Psoas muscle (tissue), 8 donors: ENCODE measurements around the gene CAPN15. TPM values are rescaled to one million over a fixed set of nuclear protein-coding genes. Genes with fewer than 3 reads are reported as not detected.

ENCODE experiments used
- ATAC-seq, 4 donors: fragments of 200-7000 bp; cut with Tn5 transposase; one replicate each; pipeline ENCODE4 v1.9.1; 2020; ENCODE audit warnings: moderate library complexity in 3 of 4, mild to moderate bottlenecking in 2 of 4
- DNase-seq, 2 donors: peaks; one replicate each; pipeline ENCODE4 v3.0.0-alpha.2; 2020
- H3K27ac ChIP-seq: fragments of 200-600 bp; one replicate; pipeline ENCODE4 v1.8.0; 2022
- H3K27me3 ChIP-seq, 3 donors: fragments of 200-600 bp in 1 of 3; one replicate each; pipeline versions ENCODE4 v1.6.1 to v1.8.0; 2013 to 2022; ENCODE audit warnings: low read length in 2 of 3, mild to moderate bottlenecking in 2 of 3, moderate library complexity in 1 of 3; ENCODE audit not compliant: insufficient read depth in 3 of 3
- H3K36me3 ChIP-seq, 2 donors: fragments of 200-600 bp in 1 of 2; one replicate each; pipeline versions ENCODE4 v1.6.1 to v1.8.0; 2013 to 2022; ENCODE audit warnings: low read depth in 1 of 2, mild to moderate bottlenecking in 1 of 2, moderate library complexity in 1 of 2; ENCODE audit not compliant: insufficient read depth in 1 of 2
- H3K4me1 ChIP-seq: fragments of 200-600 bp; one replicate; pipeline ENCODE4 v1.8.0; 2022
- H3K4me3 ChIP-seq: fragments of 200-600 bp; one replicate; pipeline ENCODE4 v1.8.0; 2022; ENCODE audit warnings: mild to moderate bottlenecking
- H3K9me3 ChIP-seq: fragments of 200-600 bp; one replicate; pipeline ENCODE4 v1.8.0; 2022
- CTCF ChIP-seq: fragments of 200-600 bp; IDR thresholded peaks from one replicate; pipeline ENCODE4 v1.8.0; 2022; ENCODE audit warnings: antibody characterized with exemption
- WGBS, 3 donors: extraction: QIAGEN DNeasy Blood & Tissue Kit; methylation state at CpG; one replicate each; pipeline versions ENCODE4 v1.1.6 to v1.1.7; 2013; 5-methylcytosine and 5-hydroxymethylcytosine counted together
- intact Hi-C, 2 donors: fragments of 100-400 bp; cut with DNase I; formaldehyde crosslinking; loops; one replicate each; pipeline versions ENCODE4 v1.11.0 to v1.14.2; 2022
- polyA plus RNA-seq, 3 donors: library from polyadenylated mRNA; stranded (reverse); fragments of 200-250 nt; gene quantifications; one replicate each; pipeline ENCODE4 v1.2.3, GENCODE V29; 2013
- total RNA-seq, 4 donors: library from RNA; stranded (reverse); fragmentation: NEBNext Ultra II Directional in 2 of 4; extraction: Animal tissue kit (Norgen Biotek cat#: 25700) in 2 of 4; gene quantifications; one replicate each; pipeline versions ENCODE4 v1.2.1 to v1.2.4, GENCODE V29; 2021 to 2023
- donor health status: healthy with polysubstance abuse.
- donor health status: DM: no; HTN: no; CAD: no; lungs with moderate emphysema.
- donor health status: Bipolar disorder and iron deficiency.
- donor health status: healthy.
- donor health status: DM: yes; HTN: yes; CAD: no.
- donor health status: DM: no; HTN: no; CAD: no.
- donor health status: DM: no; HTN: no; CAD: no.
- donor health status: DM: yes; HTN: yes; CAD: no.

The CAPN15 gene
- total and polyA plus RNA-seq, 7 donors: 14.9 to 32.1 (median 25.5) TPM

GRCh38 chr16:521381-522210 lies 5.9 kb upstream of the CAPN15 start:
- Histone ChIP-seq H3K9me3 (no peaks in the 10 kb centered on the region), H3K4me3 (no peak overlapping the region), H3K27ac (no peak overlapping the region), H3K4me1 (peaks cover 18% of the 10 kb centered on the region), H3K27me3 (no peaks in the 10 kb centered on the region), H3K36me3 (peaks cover 0 to 45% of the 10 kb centered on the region in 2 donors)
- ATAC-seq (no peak), DNase-seq (no peak)
- TF ChIP-seq CTCF: no peak
- intact Hi-C loops: no loop called here
- WGBS, 3 donors: 75 to 82% (median 80%) methylated on average over 32 to 34 of the region's 34 CpGs

GRCh38 chr16:522320-523096 lies 5.0 kb upstream of the CAPN15 start:
- no peak for TF ChIP-seq CTCF
- ATAC-seq: no peak
- no peak for DNase-seq
- intact Hi-C loops: no loop called here
- Histone ChIP-seq H3K9me3 (no peaks in the 10 kb centered on the region), H3K27me3 (no peaks in the 10 kb centered on the region), H3K36me3 (peaks cover 0 to 36% of the 10 kb centered on the region in 2 donors), H3K4me3 (no peak overlapping the region), H3K4me1 (peaks cover 18% of the 10 kb centered on the region), H3K27ac (no peak overlapping the region)
- 61 to 66% (median 66%) methylated on average over 23 of the region's 23 CpGs for WGBS, 3 donors

- no peak overlapping the region for H3K27ac ChIP-seq
- H3K9me3 ChIP-seq: no peaks in the 10 kb centered on the region
- WGBS, 3 donors: 89 to 91% (median 90%) methylated on average over 22 of the region's 22 CpGs
- no peak for TF ChIP-seq CTCF
- ATAC-seq (no peak), DNase-seq (no peak)
- no peak overlapping the region for H3K4me3 ChIP-seq
- peaks cover 0 to 36% of the 10 kb centered on the region in 2 donors for H3K36me3 ChIP-seq
- intact Hi-C loops: no loop called here
- H3K4me1 ChIP-seq: peaks cover 18% of the 10 kb centered on the region
- H3K27me3 ChIP-seq: no peaks in the 10 kb centered on the region
These were observed 4.3 kb upstream of the CAPN15 start for GRCh38 chr16:523097-523741.

GRCh38 chr16:524274-525040 lies 3.1 kb upstream of the CAPN15 start:
- WGBS, 3 donors: 55 to 75% (median 58%) methylated on average over 22 to 24 of the region's 24 CpGs
- TF ChIP-seq CTCF: no peak
- ATAC-seq: no peak
- H3K27me3 ChIP-seq: no peaks in the 10 kb centered on the region
- no peak overlapping the region for H3K4me3 ChIP-seq
- H3K4me1 ChIP-seq: peaks cover 31% of the 10 kb centered on the region
- DNase-seq: peak in 1 of 2 donors; percentile 68
- intact Hi-C loops: loop anchor here in 1 of 2 donors (5.0 kb wide), 2 partner anchors 102 to 127 kb away; partner anchors contain the start of gene NME4
- peak overlapping the region; percentile 46 for H3K27ac ChIP-seq
- no peaks in the 10 kb centered on the region for H3K9me3 ChIP-seq
- H3K36me3 ChIP-seq: peaks cover 0 to 28% of the 10 kb centered on the region in 2 donors
